COLO668 (cell line): ENCODE results near the gene PMPCA.

Source experiments
- DNase-seq: peaks from one replicate; lab custom pipeline; 2025; ENCODE audit not compliant: unreplicated experiment; lab: John Stamatoyannopoulos, UW

PMPCA gene

DNA sequence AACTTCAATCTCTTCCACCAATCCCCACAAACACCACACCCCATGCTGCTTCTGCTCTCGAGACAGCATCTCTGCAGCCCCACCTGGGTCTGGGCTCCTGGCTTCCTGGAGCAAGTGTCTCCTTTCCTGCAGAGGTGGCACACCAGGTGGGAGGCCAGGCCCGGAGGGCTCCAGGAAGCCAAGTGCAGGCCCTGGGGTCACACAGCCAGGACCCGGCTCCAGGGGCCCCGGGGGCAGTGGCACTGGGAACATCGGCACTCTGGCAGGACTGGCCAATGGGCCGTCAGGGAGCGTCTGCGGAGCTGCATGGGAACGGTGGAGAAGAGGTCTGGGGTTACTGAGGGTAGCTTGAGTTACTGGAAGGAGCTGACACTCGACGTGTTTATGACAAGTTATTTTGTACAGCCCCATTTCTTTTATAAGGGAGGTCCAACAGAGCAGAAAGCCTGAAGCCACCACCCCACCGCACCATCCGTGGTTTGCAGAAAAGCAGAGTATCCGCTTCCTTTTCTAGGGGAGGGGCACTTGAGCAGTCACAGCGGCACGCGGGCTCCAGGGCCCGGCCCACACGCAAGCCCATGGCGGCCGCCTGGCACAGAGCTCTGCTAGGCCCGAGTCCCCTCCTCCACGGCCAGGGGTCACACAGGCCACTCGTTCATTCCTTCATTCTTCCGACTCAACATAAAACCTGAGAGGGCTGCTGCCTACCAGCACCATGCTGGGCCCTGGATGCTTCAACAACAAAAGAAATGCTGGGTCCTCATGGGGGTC, 43.8 kb downstream of the PMPCA start:
- DNase-seq, result no peak

DNA sequence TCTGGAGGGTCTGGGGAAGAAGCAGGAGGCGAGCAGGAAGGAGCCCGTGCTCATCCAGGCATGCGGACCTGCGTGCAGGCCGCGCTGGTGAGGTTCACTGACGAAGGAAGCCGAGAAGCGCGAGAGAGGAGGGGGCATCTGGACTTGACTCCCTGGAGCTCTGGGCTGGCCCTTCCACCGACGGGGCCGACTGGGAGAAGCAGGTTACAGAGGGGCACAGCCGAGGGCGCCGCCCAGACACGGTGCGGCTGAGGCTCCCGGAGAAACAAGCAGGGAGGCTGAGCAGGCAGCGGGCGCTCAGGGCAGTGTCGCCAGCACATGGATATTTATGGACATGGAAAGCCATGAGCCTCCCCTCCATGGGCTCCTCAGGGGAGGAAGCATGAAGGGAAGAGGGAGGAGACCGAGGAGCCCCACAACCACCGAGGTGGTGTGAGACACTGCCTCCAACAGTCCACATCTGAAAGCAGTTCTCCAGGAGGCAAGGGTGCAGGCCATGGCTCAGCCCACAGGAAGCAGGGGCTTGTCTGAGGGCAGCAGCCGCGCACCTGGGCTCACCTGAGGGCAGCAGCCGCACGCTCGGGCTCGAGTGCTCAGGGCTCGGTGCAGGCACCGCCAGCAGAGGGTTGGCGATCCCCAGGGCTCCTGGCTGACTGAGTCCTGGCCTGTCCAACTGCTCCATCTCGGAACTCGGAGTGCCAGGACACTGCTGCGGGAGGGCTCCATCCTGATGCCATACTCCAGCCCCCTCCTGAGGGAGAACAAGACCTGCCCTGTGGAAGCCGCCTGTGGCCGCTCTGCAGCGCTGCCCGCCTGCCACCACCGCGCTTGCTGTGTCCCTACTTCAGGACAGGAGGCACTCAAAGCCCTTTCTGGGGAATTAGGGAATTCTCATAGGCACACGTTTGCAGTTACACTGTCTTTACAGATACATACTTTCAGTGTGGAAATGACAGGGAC, 44.9 kb downstream of the PMPCA start:
- no peak for DNase-seq

DNA sequence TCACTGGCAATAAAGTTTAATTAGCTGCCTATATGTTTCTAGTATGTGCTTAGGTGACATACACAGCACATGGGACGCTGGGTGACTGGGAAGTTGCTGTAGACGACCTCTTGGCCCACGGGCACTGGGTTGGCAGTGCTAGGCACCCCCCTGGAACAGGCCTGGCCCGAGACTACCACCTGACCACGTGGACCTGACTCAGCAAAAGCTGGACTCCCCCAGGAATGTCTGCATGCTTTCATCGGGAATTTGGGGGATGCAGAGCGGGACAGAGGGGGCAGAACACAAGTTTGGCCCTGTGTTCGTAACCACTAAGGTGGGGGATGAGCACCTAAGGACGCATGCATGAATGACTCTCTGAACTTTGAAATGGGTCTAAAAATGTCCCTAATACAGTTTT, 45.8 kb downstream of the PMPCA start:
- DNase-seq, result no peak

DNA sequence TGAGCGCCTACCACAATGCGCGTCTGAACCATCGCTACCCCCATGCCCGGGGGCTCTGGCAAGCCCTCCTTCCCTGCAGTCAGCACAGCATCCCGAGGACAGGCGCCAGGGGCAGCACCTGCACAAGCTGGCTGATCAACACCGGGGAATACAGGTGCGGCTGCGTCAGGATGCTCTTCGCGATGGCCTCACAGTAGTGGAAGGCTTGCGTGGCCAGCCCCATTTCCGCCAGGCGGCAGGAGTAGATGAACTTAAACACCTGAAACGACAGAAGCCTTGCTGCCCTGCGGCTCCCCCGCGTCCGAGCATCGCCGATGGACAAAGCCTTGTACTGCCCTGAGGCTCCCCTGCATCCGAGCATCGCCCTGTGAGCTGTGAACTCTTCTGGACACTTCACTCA, 46.9 kb downstream of the PMPCA start:
- no peak for DNase-seq

DNA sequence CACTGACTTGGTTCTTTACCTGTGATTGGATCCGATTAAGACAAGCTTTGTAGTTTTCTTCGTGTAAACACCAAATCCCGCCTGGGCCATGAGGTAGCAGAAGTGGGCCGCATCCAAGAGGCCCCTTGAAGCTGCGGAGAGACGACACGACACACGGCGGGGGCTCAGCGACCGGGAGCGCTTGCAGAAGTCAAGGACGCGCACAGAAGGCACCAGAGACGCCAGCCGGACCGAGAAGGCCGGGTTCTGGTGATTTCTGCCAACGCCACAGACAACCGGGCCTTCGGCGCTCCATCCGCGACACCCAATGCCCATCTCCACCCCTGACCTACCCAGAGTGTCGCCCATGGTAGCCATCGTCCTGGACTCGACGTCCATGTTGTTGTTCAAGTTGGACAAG, 49.0 kb downstream of the PMPCA start:
- DNase-seq, result no peak

DNA sequence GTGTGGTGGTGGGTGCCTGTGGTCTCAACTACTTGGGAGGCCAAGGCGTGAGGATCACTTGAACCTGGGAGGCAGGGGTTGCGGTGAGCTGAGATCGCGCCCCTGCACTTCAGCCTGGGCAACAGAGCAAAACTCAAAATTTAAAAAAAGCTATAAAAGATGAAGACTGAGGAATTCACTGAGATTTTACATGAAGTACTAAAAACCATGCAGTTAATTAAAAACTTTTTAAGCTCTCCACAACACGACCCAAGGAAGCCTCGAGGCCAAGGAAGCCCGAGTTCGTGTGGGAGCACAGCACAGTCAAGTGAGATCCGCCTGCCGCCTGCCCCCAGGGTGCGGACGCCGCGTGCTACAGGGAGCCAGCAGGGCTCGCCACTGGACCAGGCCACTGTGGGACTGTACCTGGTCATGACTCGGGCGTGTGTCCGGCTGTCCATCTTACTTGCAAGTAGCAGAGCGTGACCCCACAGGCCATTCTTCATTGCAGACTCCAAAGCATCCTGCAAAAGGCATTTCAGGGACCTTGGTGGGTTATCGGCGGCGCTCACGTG, 50.4 kb downstream of the PMPCA start:
- no peak for DNase-seq

DNA sequence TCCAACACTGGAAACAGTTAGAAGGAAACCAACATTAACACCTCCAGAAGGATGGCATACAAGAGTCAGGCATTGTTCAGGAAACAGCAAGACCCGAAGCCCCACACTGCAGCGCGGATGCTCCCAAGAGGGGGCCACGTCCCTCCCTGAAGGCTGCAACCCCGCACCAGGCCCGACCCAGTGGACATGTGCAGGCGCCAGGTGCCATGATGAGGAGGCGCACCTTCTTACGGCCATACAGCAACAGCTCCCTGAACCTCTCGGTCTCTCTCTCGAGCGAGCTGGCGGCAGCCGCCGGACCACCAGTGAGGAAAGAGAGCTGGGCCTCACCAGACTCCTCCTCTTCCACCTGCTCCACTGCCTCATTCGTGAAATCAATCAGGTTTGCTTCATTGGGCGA, 52.2 kb downstream of the PMPCA start:
- no peak for DNase-seq

DNA sequence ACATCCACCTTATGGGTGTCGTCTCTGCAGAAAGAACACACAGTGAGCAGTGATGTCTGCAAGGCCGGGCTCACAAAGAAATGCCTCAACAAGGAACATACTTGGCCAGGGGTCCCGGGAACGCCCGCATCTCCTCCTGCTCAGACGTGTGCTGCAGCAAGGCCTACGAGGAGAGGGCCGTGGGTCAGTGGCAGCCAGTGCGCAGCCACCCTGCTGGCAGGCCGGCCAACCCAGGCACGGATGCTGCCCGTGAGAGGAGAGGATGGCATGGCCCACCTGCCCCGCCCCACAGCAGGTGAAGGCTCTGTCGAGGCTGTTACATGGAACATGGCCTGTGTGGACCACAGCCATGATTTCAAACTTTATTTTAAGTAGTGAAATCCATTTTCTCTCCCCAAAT, 53.1 kb downstream of the PMPCA start:
- DNase-seq, result no peak

DNA sequence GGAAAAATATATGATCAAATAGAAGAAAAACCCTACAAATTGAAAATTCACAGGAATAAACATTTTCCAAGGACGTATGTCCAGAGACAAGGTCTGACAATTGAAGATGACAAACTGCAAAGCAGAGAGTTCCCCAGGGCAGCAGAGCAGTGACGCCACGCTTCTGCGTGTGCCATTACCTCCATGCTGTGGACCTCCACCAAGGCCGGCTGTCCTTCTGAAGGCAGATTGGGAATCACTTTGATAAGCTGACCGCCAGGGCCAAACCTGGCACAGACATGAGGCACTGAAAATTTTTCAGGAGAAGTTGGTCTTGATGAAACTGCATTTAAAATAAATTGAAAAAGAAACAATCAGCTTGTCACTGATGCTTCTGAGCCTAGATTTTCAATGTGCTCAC, 53.8 kb downstream of the PMPCA start:
- DNase-seq, result no peak

DNA sequence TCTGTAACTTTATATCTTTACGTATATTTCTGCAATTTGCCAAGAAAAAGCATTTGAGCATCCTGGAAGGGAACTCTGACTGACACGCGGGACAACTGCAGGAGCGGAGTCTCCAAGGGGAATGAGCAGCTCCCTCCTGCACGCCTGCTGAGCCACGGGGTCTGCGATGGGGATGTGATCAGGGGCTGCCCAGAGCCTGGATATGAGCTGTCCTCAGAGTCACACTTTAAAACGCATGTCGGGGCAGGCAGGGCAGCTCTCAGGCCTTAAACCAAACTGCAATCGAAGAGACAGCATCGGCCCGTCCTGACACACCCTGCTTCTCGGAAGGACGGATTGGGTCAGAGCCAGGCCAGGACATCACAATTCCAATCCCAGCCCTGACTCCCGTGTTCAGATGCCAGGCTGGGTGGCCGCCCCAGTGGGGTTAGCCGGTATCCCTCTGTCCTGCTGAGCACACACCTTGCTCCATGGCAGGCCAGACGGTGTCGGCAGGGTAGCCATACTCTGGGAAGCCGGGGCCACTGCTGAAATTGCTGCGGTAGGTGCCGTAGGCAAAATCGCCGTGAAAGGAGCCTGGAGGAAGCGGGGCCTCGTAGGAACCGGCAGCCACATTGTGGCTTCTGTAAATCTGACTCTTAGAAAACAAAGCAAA, 55.2 kb downstream of the PMPCA start:
- DNase-seq, result no peak

DNA sequence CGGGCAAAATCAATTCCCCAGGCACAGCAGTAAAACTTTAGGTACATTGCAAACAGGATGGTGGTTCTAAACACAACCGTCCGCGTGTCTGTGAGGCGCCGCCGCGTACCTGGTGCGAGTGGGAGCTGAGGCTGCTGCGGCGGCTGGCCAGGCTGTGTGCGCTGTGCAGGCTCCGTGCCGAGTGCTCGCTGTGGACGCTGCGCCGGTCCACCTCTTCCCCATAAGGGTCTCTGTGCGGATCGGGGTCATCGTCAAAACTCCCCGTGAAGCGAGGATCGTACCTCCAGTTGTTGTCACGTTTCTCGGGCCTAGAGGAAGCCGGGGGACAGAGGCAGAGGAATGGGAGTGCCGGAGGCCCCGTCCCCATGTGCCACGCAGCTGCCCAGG, 55.7 kb downstream of the PMPCA start:
- no peak for DNase-seq

DNA sequence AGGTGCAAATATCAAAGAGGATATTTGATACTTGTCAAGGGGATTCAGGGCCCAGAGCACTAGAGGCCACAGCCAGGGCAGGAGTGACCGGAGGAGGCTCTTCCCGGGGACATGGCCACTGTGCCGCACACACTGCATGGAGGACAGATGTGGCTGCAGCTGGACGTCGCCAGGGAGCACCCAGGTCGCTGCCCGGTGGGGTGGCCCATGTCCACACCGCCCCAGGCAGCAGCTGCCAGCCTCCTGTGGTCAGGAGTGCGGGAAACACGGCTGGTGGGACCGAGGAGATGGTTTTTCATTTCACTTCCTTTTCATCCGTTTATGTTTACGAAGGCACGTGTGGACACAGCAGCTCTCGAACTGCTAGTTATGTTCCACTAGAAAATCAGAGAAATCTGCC, 57.3 kb downstream of the PMPCA start:
- no peak for DNase-seq

DNA sequence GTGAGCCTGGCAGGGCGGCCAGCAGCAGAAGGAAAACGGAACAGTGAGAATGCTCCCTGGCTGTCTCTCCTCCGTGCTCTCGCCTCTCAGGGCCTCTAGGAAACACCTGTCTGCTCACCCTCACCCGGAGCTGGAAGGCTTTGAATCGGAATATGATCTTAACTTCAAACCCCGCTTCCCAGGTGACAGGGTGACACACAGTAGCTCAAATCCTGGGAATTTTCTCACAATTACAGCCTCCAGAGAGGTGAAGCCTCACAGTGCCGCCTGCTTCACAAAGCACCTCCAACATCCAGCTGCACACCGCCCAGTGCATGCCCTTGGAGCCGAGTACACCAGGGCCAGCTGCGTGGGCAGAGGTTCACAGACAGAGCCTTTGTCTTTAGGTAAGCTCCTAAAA, 59.9 kb downstream of the PMPCA start:
- no peak for DNase-seq

DNA sequence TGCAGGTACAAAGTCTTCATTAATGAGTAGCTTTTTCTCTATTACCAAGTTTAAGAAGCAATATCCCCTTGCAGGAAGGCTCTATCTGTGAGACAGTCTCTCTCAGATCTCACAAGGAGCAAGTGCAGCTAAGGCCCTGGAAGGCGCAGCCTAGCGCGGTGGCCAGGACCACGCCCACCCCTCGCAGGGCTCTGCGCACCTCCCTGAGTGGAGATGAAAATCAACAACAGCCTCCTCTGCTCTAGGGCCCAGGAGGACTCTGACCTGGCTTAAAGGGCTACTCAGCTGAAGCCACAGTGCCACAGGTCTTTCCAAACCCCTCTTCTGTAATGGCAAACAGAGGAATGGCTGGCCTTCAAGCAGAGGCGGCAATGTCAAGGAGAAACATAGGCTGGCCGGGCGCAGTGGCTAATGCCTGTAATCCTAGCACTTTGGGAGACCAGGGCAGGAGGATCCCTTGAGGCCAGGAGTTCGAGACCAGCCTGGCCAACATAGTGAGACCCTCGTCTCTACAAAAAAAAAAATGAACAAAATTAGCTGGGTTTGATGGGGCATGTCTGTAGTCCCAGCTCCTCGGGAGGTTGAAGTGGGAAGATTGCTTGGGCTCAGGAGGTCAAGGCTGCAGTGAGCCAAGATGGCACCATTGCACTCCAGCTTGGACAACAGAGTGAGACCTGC, 60.5 kb downstream of the PMPCA start:
- no peak for DNase-seq

DNA sequence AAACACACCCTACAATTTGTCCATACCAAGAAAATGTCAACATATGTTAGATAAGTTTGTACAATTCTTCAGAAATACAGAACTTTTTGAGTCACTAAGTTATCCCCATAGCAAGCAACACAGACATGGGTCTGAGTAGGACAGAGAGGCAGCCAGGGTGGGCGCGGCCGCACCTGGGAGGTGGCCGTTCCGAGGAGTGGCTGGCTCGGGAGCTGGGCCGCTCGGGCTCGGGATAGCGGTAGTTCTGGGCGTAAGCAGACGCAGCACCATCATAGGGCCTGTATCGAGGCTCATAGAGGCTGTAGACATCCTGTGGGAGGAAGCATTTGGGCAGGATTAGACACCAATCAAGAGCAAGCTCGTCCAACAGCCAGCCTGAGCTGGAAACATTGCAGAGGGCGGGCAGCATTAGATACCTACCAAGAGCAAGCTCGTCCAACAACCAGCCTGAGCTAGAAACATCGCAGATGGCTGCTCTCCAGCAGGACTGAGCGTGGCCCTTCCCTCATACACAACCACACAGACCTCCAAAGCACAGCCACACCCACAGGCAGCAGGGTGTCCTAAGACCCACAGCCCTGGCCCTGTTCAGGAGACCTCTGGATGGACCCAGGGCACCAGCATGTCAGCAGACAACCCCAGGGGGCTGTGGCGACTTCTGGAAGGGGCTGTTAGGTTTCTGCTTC, 61.5 kb downstream of the PMPCA start:
- DNase-seq, result no peak

DNA sequence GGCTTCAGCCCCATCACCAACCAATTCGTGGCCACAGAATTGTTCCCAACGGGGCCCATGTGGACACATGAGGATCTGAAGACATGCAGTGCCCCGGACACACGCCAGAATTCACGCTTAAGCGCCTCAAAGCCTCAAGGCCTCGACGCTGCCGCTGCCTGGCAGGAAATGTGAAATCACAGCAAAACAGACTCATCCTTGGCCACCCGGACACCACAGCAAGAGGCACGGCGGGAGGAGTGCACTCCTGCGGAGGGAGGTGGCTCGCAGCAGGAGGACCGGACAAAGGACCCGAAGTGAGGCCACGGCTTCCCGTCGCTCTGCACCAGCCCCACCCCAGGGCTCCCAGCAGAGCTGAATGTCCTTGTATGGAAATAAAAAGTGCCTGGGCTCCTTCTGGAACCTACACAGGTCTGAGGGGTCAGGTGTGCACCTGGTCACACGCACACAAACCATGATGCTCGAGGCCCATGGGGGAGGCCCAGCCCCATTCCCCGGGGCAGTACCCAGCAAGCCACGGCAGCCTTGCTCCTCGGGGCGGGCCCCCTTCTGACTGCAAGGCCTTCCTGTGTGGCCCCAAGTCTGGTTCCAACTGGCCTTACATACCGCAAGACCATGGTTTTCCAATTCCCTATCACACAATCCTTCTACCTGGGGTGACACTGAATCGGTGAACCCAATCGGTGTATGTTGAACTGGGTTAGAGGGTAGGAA, 62.3 kb downstream of the PMPCA start:
- DNase-seq, result no peak

DNA sequence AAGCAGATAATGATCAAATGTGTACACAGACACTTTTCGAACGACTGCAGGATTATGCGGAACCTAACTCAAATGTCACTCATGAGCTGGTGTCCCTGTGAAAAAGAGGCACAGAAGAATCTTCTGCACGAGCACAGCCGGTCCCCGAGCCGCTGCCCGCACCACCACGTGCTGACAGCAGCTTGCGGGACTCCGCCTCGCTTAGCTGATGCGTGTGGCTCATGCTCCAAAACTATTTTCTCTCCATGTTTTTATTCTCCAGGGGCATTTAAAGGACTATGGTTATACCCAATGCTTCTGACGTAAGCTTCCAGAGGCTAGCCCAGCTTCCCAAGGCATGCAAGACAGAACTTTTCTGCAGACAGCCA, 62.9 kb downstream of the PMPCA start:
- no peak for DNase-seq
